ENCODE data around the gene IFI30.

- no peak for TF ChIP-seq EZH2 (IDR thresholded peaks at IDR 0.05; ENCODE audit: low read depth)
- TF ChIP-seq CTCF (conservative IDR thresholded peaks at IDR 0.05) = no peak
Measured at GRCh38 chr19:18159810-18160209, 13.8 kb upstream of the IFI30 start.
